HL-60/S4 treated with phorbol 12-myristate 13-acetate at 8.2 ng/mL for 4 days and 3 days (cell line): ENCODE measurements around the gene HOXC10.

Experiments
- in situ Hi-C: fragments of 300-500 bp; cut with MboI; formaldehyde crosslinking; loops from 2 replicates; pipeline ENCODE4 v1.15.0; 2022; ENCODE audit warnings: low sequenced_read_pairs

HOXC10 gene

DNA sequence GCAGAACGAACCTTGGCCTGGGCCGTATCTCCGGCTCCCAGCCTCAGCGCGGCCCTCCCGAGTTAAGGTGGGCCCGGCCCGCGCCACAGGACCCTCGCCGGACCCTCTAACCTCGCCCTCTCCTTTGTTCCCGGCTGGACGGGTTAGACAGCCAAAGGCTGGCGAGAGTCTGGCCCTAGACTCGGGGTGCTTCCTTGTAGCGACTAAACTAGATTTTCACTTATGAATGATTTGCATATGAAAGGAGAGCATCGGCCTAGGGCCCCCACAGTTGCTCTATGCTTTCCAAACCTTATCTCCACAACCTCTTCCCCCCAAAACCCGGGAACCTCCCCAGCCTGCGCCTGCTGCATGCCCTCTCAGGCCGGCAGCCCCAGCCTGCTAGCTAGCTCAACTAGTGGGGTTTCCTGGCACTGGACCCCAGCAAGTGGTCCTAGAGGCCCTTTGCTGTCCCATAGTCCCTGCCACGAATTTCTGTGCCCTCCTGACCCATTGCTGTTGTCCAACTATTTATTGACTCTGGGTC is 49.9 kb downstream of the HOXC10 start:
- in situ Hi-C loops: no loop called here

DNA sequence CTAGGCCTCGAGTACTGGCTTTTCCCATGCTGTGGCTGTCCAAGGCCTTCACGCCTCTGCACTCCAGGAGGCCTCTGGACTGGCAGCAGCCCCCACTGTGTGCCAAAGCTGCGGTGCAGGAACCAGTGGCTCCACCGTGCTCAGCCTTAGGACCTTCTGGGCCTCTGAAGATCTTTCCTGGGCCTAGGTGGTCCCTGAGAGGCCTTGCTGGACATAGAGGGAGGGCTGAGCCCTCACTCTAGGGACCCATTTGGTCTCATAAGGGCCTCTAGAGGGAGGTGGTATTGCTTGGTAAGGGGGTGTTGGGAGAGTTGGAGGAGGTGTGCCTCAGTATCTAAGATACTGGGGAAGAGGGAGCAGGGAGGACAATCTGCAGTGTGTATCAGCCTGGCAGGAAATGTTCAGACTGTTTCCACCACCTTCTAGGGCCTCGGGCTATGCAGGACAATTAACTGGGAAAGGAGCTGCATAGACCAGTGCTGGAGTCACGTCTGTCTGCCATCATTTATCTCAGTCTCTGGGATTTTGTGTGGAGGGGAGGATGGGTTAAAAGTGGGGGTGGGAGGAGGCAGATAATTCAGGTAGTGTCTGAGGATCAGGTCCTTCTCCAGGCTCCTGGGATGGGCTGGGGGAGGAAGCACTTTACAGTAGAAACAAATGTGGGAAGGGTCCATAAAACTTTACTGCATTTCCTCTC is 50.8 kb downstream of the HOXC10 start:
- in situ Hi-C loops: no loop called here

DNA sequence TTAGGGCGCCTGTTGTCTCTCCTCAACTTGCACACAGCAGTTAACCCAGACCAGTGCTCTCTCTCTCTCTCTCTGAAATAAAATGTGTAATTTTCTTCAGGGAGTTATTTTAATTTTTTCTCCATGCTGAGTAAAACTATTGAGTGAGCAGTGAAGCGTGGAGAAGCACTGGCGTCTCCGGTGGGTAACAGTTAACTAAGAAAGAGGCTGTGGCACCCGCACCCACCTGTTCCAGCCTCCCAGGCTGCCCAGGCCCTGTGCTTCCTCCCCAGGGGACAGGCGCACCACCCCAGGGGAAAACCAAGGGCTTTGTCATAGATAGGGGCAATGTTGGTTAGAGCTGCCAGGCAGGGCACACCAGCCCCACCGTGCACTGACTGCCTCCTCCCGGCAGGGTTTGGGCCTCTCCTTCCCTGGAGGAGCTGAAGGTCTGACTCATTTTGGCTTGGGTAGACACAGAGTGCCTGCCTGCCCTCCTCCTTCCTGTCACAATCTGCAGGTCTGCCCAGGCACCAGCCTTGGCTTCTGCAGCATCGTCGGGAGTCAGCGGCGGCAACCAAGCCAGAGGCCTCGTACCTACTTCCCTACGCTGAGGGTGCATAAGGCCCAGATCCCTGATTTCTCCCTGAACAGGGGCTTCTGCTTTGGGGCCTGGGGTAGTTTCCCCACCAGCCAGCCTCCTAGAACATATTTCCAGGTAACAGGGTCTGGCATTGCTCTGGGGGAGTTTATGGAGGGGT is 51.8 kb downstream of the HOXC10 start:
- in situ Hi-C loops: no loop called here

DNA sequence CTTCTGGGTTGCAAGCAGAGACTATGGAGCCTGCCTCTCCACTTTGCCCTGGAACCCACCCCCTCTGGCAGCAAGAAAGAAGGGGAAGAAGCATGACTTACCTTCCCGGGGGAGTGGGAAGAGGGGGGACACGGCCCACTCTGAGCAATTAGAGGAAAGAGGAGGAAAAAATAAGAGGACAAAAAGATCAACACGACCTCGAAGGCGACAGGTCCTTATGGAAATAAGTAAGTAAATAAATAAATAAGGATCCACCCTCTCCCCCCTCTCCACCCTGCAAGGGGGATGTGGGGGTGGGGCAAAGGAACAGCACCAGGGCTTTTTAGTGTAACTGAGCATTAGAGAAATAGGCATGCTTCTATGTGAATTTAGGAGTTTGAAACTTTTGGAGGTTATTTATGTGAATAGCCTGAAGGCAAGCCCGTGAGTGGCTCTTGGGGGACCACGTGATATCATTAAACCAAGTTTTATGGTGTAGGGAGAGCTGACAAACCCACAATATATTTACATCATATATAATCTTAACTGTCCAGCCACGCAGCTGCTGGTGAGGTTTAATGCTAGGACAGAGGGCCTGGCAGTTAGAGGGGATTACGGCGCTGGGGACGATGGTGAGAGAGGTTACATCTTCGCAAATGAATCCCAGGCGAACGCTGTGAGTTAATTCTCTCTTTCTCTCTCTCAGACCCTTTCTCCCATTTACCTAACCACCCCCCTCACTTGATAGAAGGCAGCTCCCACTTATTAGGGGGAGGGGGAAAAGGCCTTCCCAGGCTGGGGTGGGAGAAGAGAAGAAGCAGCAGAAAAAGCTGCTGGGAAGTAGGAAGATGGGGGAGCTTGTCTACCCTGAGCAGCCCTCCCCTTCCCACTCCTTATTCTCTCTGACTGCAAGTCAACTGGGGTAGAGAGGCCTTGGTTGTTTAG is 52.7 kb downstream of the HOXC10 start:
- in situ Hi-C loops: no loop called here

DNA sequence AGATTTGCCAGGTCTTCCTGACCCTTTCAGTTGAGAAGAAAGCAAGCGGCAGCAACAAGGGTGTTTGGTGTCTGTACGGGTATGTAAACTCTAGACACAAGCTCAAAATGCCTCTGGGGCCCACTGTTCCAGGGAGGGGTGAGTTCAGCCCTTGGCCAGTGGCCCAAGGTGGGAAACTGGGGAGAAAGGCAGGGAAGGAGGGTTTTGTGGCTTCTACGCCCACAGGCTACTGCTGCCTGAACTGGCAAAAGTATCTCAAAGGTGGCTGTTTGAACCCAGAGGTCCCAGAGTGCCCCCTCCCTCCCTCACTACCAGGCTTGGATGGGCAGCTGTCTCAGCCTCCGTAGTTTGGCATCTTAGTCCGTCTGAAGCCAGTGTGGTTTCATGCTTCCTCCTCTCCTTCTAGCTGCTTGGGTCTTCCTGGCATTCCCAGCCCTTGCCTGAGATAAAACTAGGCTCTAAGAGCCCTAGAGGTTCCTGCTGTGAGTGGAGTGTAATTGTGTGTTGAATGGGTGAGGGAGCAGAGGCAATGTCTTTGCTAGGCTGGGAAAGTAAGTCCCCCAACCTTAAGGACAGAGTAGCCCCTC is 53.4 kb downstream of the HOXC10 start:
- in situ Hi-C loops: no loop called here

DNA sequence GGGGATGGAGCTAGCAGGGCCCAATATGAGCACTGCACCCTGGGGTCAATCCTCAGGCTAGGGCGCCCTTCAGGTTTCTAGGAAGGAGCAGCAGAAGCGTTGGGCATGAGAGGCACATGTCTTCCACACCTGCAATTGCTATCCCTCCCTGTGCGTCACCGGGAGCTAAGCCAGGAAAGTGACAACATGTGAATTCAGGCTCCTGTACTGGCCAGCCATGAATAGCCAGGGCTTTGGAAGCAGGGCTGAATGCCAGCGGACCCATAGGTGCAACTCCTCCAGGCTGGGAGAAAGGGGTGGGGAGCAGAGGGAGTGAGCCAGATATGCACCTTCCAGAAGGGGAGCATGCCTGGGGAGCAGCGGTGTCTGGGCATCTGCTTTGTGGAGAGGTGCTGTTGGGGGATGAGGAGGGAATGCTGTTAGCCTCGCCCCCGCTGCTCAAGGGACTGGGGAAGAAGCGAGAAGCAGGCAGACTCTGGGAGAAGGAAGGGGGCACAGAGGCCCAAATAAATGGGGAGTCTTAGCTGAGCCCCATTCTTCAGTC is 54.0 kb downstream of the HOXC10 start:
- in situ Hi-C loops: no loop called here

DNA sequence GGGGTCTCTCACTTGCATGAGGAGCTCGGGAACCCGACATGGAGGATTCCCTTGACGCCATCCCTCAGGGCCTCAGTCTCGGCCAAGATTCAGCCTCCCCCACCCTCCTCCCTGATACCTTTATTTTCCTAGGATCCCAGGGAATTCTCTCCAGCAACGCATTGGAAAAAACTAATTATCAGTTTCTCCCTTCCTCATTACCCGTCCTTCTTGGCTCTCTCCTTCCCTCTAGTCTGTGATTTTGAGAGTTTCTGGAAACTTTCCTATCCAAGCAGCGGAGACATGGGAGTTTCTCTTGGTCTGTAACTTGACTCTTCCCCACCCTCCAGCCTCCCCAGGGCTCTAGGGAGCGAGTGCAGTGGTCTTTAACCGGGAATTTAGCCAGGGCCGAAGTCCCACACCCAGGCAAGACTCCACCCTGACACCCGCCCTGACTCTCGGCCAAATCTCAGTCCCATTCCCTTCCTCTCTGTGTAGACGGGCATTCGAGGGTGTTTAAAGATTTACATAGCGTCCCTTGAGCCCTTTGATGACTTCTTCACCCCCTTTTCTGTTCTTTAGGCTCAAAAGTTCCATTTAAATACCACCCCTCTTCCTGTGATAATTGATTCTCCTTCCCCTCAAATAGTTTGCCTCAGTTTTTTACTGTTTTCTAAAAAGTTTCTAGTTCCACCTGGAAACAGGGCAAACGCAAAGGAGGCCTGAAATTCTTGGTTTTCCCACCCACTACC is 54.6 kb downstream of the HOXC10 start:
- in situ Hi-C loops: no loop called here
